Measurements from ENCODE around the gene ZBTB47. TPM values are rescaled to one million over a fixed set of nuclear protein-coding genes. Genes with fewer than 3 reads are reported as not detected.

ZBTB47 gene
- total RNA-seq, 4 donors from 2014 or later: 33.3 to 44.4 (median 42.0) TPM

GRCh38 chr3:42657675-42658074 lies 4.2 kb downstream of the ZBTB47 start:
- Histone ChIP-seq H3K9me3 (no peaks in the 10 kb centered on the region), H3K27ac (no peak overlapping the region), H3K4me3 (replicated peaks in 1 of 3) (no peak overlapping the region), H3K36me3 (peaks cover 0 to 5% of the 10 kb centered on the region in 2 donors), H3K4me1 (peaks cover 17 to 23% of the 10 kb centered on the region in 2 donors), H3K27me3 (no peaks in the 10 kb centered on the region)
- DNase-seq: no peak
- TF ChIP-seq CTCF (IDR thresholded peaks at IDR 0.05) (no peak), POLR2A (IDR thresholded peaks at IDR 0.05) (no peak)
- 83 to 96% methylated on average over 4 of the region's 4 CpGs for WGBS, 2 donors
- intact Hi-C loops (cut with DNase I): no loop called here

- no peak for TF ChIP-seq CTCF (IDR thresholded peaks at IDR 0.05)
- TF ChIP-seq POLR2A (IDR thresholded peaks at IDR 0.05): no peak
- DNase-seq: no peak
- Histone ChIP-seq H3K9me3 (no peaks in the 10 kb centered on the region), H3K4me3 (replicated peaks in 1 of 3) (no peak overlapping the region), H3K27me3 (no peaks in the 10 kb centered on the region), H3K4me1 (peaks cover 12 to 17% of the 10 kb centered on the region in 2 donors), H3K36me3 (peaks cover 0 to 5% of the 10 kb centered on the region in 2 donors), H3K27ac (no peak overlapping the region)
- WGBS, 2 donors: 90 to 99% methylated on average over 20 to 32 of the region's 34 CpGs
- intact Hi-C loops (cut with DNase I): no loop called here
These were observed 4.7 kb downstream of the ZBTB47 start for GRCh38 chr3:42658091-42658770.

GRCh38 chr3:42658771-42659390 lies 5.4 kb downstream of the ZBTB47 start:
- no peak for TF ChIP-seq CTCF (IDR thresholded peaks at IDR 0.05)
- no peak for TF ChIP-seq POLR2A (IDR thresholded peaks at IDR 0.05)
- H3K9me3 ChIP-seq: no peaks in the 10 kb centered on the region
- no peak overlapping the region for H3K27ac ChIP-seq
- peaks cover 0 to 5% of the 10 kb centered on the region in 2 donors for H3K36me3 ChIP-seq
- intact Hi-C loops (cut with DNase I): no loop called here
- H3K4me1 ChIP-seq: peaks cover 6 to 12% of the 10 kb centered on the region in 2 donors
- no peak for DNase-seq
- H3K4me3 ChIP-seq (replicated peaks in 1 of 3): no peak overlapping the region
- 78 to 83% methylated on average over 22 of the region's 22 CpGs for WGBS, 2 donors
- no peaks in the 10 kb centered on the region for H3K27me3 ChIP-seq

DNA sequence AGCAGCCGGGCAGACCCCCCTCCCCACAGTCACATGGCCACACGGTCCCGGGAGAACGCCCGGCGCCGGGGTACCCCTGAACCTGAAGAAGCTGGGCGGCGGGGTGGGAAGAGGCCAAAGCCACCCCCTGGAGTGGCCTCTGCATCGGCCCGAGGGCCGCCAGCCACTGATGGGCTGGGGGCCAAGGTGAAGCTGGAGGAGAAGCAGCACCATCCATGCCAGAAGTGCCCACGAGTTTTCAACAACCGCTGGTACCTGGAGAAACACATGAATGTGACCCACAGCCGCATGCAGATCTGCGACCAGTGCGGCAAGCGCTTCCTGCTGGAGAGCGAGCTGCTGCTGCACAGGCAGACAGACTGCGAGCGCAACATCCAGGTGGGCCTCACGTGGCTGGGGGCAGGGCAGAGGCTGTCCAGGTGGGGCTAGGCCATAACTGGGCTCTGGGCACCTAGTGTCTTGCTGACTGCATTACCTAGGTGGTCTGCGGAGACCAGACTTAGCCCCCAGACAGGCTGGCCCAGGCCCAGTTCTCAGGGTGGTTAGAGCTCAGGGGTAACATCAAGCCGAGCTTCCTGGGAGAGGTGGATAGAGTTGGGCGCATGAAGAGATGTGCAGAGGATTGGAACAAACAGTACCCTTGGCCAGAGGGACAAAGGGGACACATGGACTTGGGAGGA lies 6.1 kb downstream of the ZBTB47 start:
- intact Hi-C loops (cut with DNase I): no loop called here
- Histone ChIP-seq H3K27me3 (no peaks in the 10 kb centered on the region), H3K27ac (no peak overlapping the region), H3K4me3 (replicated peaks in 1 of 3) (no peak overlapping the region), H3K36me3 (peaks cover 0 to 5% of the 10 kb centered on the region in 2 donors), H3K9me3 (no peaks in the 10 kb centered on the region), H3K4me1 (peaks cover 6 to 12% of the 10 kb centered on the region in 2 donors)
- no peak for TF ChIP-seq POLR2A (IDR thresholded peaks at IDR 0.05)
- TF ChIP-seq CTCF (IDR thresholded peaks at IDR 0.05): no peak
- DNase-seq: no peak
- WGBS, 2 donors: 80% methylated on average over 12 to 24 of the region's 25 CpGs

All from thyroid gland (tissue), 4 donors.